Stimulated activated CD4-positive, alpha-beta T cell treated with anti-CD3 and anti-CD28 coated beads, Interleukin-1b, Interleukin-23, amount 100 ng/mL, for 1 hour (primary cell): Measurements from ENCODE around the gene PDGFD.

Experiments used
- DNase-seq, 2 donors: peaks; one replicate each; pipeline ENCODE4 v3.0.0-alpha.2; 2020; ENCODE audit warnings: low read depth in 2 of 2

PDGFD gene

DNA sequence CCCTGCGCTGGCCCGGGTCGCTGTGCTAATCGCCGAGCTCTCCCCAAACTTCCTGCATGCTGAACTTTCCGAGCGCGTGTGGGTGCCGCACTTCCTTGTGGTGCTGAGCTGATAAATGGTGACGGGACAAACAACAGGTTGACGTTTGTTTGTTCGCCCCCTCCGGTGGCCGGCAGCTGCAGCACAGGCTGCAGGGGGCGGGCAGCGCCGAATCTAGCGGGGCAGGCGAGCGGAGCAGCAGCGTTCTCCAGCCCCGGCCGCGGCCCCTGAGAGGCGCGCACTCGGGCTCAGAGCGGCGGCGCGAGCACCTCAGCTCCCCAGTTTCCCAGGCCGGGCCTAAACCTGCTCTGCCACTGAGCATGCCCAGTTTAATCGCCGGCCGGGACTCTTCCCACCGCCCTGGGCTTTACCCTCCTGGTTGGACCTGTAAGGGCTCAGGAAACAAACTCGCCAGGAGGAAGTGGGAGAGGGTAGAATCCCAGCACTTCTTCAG, at the start of gene PDGFD:
Gene PDGFD, minus strand, starts transcription at position 120 of the 493 bp plus-strand sequence.
- no peak for DNase-seq

GRCh38 chr11:104206936-104207335, 43.0 kb upstream of the PDGFD start:
- DNase-seq = no peak

GRCh38 chr11:104205838-104206237, 41.9 kb upstream of the PDGFD start:
- DNase-seq = no peak

- DNase-seq = no peak
Measured at GRCh38 chr11:104200688-104201087, 36.7 kb upstream of the PDGFD start.

- no peak for DNase-seq
Measured at GRCh38 chr11:104199053-104199452, 35.1 kb upstream of the PDGFD start.

- DNase-seq = no peak
Measured at GRCh38 chr11:104198576-104198975, 34.6 kb upstream of the PDGFD start.

DNA sequence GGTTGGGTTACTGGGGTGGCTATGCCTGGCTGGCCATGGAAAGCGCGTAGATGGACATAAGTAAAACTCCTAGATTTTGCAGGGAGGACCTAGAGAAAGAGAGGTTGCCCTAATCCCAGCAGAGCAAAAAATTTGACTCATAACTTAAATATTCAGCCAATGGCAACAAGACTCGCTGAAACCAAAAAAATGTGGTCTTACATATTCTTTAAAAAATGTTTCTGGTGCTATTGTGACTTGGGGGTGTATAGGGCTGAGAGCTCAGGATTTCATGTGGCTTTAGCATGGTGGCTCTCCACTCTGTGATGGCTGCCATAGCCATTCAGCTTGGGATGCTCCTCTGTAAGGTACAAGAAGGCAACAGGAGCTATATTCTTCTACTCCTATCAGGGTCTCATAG, 27.2 kb upstream of the PDGFD start:
- no peak for DNase-seq

- no peak for DNase-seq
Measured at GRCh38 chr11:104183593-104183992, 19.6 kb upstream of the PDGFD start.

- no peak for DNase-seq
Measured at GRCh38 chr11:104175769-104176168, 11.8 kb upstream of the PDGFD start.

DNA sequence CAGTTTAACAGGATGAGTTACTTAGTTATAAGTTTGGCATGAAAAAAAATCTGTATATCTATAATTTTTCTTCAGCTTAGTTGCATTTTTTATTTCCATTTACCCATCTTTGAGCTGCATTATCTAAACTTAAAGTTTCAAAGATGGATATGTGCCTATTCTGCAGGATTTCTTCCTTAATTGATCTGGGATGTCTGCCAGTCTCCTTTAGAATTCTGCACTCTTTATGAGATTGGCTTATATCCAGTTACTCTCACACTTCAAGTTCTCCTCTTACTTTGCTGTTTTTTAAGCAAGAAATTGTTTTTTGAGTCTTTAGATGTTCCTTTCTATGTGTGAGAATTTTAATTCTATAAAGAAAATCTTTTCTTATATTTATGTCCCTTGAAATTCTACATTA, 5.1 kb upstream of the PDGFD start:
- DNase-seq = no peak

DNA sequence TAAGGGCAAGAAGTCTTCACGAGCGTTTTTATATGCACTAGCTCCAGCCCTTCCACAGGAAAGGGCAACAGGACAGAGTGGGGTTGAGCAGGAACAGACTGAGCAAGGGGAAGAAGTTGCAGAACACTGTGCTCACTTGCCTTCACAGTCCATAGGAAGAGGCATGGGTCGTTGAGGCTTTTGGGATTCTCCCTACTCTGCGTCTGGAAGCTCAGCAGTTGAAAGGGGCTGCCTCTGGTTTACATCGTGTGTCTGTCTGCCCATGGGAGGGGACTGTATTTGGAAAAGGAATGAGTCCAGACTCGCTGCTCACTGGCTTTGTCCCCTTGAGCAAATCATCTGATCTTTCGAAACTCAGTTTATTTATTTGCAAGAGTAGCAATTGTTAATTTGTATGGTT, 1.1 kb upstream of the PDGFD start:
- no peak for DNase-seq

- no peak for DNase-seq
Measured at GRCh38 chr11:104163100-104164027, 583 bp downstream of the PDGFD start.

GRCh38 chr11:104161751-104162450, 2.0 kb downstream of the PDGFD start:
- DNase-seq = no peak

- no peak for DNase-seq
Measured at GRCh38 chr11:104159356-104159755, 4.6 kb downstream of the PDGFD start.

- DNase-seq = no peak
Measured at GRCh38 chr11:104155375-104155774, 8.6 kb downstream of the PDGFD start.

- no peak for DNase-seq
Measured at GRCh38 chr11:104154296-104154695, 9.7 kb downstream of the PDGFD start.

GRCh38 chr11:104152941-104153505, 10.9 kb downstream of the PDGFD start:
- DNase-seq = no peak

DNA sequence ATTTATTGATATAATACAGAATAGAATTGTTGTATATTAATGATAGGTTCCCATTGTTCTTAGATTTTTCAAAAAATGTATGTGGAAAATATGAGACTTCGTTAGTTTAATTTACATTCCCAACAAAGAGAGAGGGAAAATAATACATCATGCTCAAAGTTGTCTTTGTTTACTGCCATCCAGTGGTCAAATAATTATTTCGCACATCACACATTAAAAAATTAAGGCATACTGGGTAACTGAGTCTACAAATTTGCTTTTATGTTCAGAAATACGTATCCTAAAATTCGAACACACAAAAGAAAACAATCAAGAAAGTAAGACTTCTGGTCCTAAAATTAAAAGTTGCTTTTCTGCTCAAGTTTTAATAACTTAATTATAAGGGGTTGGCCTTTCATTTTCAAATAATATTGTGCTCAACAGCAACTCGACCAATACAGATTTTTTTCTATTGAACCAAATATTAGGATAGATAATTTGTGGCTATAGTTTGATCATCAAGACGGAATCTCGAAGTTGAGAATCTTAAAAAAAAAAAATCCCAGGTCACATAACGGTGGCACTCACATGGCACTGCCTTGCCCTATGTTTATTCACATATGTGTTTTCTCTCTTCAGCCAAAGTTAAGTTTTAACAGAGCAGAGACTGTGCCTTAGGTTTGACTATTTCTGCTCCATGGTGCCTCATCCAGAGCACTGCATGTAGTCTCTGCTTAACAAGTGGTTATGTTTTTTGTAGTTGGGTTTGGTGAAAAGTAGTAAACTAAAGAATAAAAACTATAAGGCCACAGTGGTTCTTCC, 12.3 kb downstream of the PDGFD start:
- no peak for DNase-seq

GRCh38 chr11:104148706-104149105, 15.2 kb downstream of the PDGFD start:
- DNase-seq = no peak

DNA sequence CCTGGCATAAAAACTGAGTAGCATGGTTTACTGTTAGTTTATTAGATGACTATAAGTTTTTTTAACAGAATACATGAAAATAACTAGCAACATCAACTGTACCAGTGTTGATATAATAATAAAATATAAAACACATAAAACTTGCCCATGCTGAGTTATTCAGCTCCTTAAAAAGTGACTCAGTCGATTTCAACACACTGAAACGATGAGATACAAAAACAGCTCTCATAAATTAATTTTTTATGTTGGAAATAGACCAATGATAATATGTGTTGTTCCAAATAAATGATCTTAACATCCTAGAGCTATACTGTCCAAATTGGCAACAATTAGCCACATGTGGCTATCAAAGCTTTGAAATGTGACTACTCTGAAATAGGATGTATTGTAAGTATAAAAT, 15.9 kb downstream of the PDGFD start:
- no peak for DNase-seq

DNA sequence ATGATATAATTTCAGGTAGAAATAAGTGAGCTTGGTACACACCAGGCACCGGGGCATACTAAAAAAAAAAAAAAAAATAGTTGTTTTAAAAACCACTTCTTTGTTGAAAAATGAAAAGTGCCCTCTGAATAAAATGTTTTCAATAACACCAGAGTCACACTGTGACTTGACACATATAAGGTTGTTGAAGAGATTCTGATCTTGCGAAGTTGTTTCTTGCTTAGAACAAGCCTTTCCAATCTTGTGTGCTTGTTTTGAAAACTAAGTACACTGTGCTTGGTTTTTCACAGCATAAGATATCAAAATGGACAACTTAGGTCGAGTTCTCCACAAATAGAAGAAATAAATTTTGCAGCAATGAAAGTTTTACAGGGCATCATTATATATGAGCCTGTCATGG, 17.0 kb downstream of the PDGFD start:
- DNase-seq = no peak

- no peak for DNase-seq
Measured at GRCh38 chr11:104146421-104146820, 17.5 kb downstream of the PDGFD start.
